ENCODE measurements around the gene NANOGP8. TPM values are rescaled to one million over a fixed set of nuclear protein-coding genes. Genes with fewer than 3 reads are reported as not detected.

Gene NANOGP8
- total and polyA plus RNA-seq, 9 of the 15 experiments (the other 6 are each of a cell fraction or from before 2014, with no cell fraction given) = not detected

GRCh38 chr15:35121611-35122359, 36.7 kb upstream of the NANOGP8 start:
- no peaks in the 10 kb centered on the region for H3K79me2 ChIP-seq (ENCODE audit: control insufficient read depth, insufficient read depth, low read length)
- no peak for FAIRE-seq
- no peaks in the 10 kb centered on the region for H3K36me3 ChIP-seq (ENCODE audit: control insufficient read depth, insufficient read depth, low read length)
- no TSS peak for BruUV-seq (replicated peaks)
- H3K27ac ChIP-seq (ENCODE audit: extremely low read depth, low read depth, low read length) = no peak overlapping the region
- no peak overlapping the region for H3K9ac ChIP-seq (ENCODE audit: insufficient read depth in 1 of 2, low read depth in 2 of 2, low read length in 2 of 2)
- CTCF ChIA-PET (ENCODE audit: low intra/inter-chr PET ratio) = no interaction called here
- 91% methylated on average over 30 of the region's 47 CpGs for WGBS (ENCODE audit: insufficient coverage, low coverage, missing lambda C conversion rate)
- in situ Hi-C loops (cut with MboI) = no loop called here
- no peaks in the 10 kb centered on the region; the same call in 1 of the 2 replicates for H3K9me3 ChIP-seq (replicated peaks; ENCODE audit: control insufficient read depth, insufficient read depth, low read depth, low read length)
- no peak overlapping the region for H3K4me2 ChIP-seq (ENCODE audit: insufficient read depth, low read length)
- H3K4me1 ChIP-seq (replicated peaks in 1 of 2; ENCODE audit: control insufficient read depth in 2 of 2, insufficient read depth in 2 of 2, low read length in 2 of 2) = no peaks in the 10 kb centered on the region
- POLR2A ChIA-PET = no interaction called here
- no peak for ATAC-seq
- H3K4me3 ChIP-seq = no peak overlapping the region
- H2AFZ ChIP-seq (ENCODE audit: low read depth, low read length) = no peak overlapping the region
- no peak for DNase-seq (ENCODE audit: extremely low read depth in 1 of 4, low spot score in 3 of 4)
- no peaks in the 10 kb centered on the region for H4K20me1 ChIP-seq (replicated peaks; ENCODE audit: control insufficient read depth, insufficient read depth, low read length)
- intact Hi-C loops (cut with micrococcal nuclease) = no loop called here
- no peaks in the 10 kb centered on the region for H3K9me1 ChIP-seq (ENCODE audit: control insufficient read depth, insufficient read depth, low read length)
- H3K27me3 ChIP-seq (ENCODE audit: control insufficient read depth in 2 of 2, insufficient read depth in 2 of 2, low read length in 2 of 2) = no peaks in the 10 kb centered on the region
- TF ChIP-seq NELFE (IDR thresholded peaks at IDR 0.05; ENCODE audit: insufficient read depth, insufficient read length) (no peak), XRCC5 (IDR thresholded peaks at IDR 0.05; ENCODE audit: low read depth, low read length) (no peak), THRAP3 (IDR thresholded peaks at IDR 0.05; ENCODE audit: borderline replicate concordance) (no peak), HNRNPK (IDR thresholded peaks at IDR 0.05; ENCODE audit: low read depth, low read length, poor library complexity, severe bottlenecking) (no peak), ZNF830 (CRISPR knock-in tag; IDR thresholded peaks at IDR 0.05) (no peak), MED1 (CRISPR knock-in tag; IDR thresholded peaks at IDR 0.05; ENCODE audit: borderline replicate concordance) (no peak), MXI1 (IDR thresholded peaks at IDR 0.05; ENCODE audit: low read depth, low read length) (no peak), POLR2B (IDR thresholded peaks at IDR 0.05; ENCODE audit: low read depth, partially characterized antibody) (no peak), ZNF445 (CRISPR knock-in tag; IDR thresholded peaks at IDR 0.05; ENCODE audit: low read depth) (no peak), TFAP4 (CRISPR knock-in tag; IDR thresholded peaks at IDR 0.05; ENCODE audit: borderline replicate concordance) (no peak), BCOR (IDR thresholded peaks at IDR 0.05) (no peak), ZNF224 (CRISPR knock-in tag; IDR thresholded peaks at IDR 0.05) (no peak), PATZ1 (CRISPR knock-in tag; IDR thresholded peaks at IDR 0.05; ENCODE audit: borderline replicate concordance) (no peak), ZNF395 (CRISPR knock-in tag; IDR thresholded peaks at IDR 0.05) (no peak), ZNF121 (CRISPR knock-in tag; conservative IDR thresholded peaks at IDR 0.05) (no peak), FOXK1 (CRISPR knock-in tag; IDR thresholded peaks at IDR 0.05; ENCODE audit: borderline replicate concordance) (no peak), PREB (CRISPR knock-in tag; IDR thresholded peaks at IDR 0.05) (no peak)
